ENCODE data around the gene MUC4. TPM values are rescaled to one million over a fixed set of nuclear protein-coding genes. Genes with fewer than 3 reads are reported as not detected.

Gene MUC4
- polyA plus RNA-seq, 1 donor from 2014 or later, result not detected

GRCh38 chr3:195849322-195850074, 37.8 kb upstream of the MUC4 start:
- H3K27ac ChIP-seq (ENCODE audit: low read length), result no peak overlapping the region
- H3K9ac ChIP-seq (ENCODE audit: low read length), result no peak overlapping the region
- no peaks in the 10 kb centered on the region for H3K27me3 ChIP-seq (ENCODE audit: insufficient read depth, low read depth, low read length)
- no peaks in the 10 kb centered on the region for H3K79me2 ChIP-seq (replicated peaks; ENCODE audit: insufficient read depth, low read length)
- H3F3A ChIP-seq (ENCODE audit: insufficient read depth, low read length, poor library complexity, severe bottlenecking), result no peaks in the 10 kb centered on the region
- H4K20me1 ChIP-seq (ENCODE audit: insufficient read depth), result no peaks in the 10 kb centered on the region
- H3K4me3 ChIP-seq (ENCODE audit: low read length), result no peak overlapping the region
- TF ChIP-seq EZH2 (IDR thresholded peaks at IDR 0.05; ENCODE audit: borderline replicate concordance, insufficient read depth, low read length, poor library complexity, severe bottlenecking) (no peak), TAF1 (IDR thresholded peaks at IDR 0.05; ENCODE audit: low read depth) (no peak), REST (IDR thresholded peaks at IDR 0.05; ENCODE audit: borderline replicate concordance) (no peak), RAD21 (conservative IDR thresholded peaks at IDR 0.05) (no peak), MXI1 (conservative IDR thresholded peaks at IDR 0.05; ENCODE audit: poor library complexity, severe bottlenecking) (no peak), EP300 (conservative IDR thresholded peaks at IDR 0.05; ENCODE audit: poor library complexity, severe bottlenecking) (no peak), POLR2AphosphoS5 (IDR thresholded peaks at IDR 0.05) (no peak), CTCF (IDR thresholded peaks at IDR 0.05; ENCODE audit: poor library complexity, severe bottlenecking) (no peak), SMC3 (conservative IDR thresholded peaks at IDR 0.05; ENCODE audit: poor library complexity) (no peak)
- H3K9me3 ChIP-seq (ENCODE audit: low read length), result no peaks in the 10 kb centered on the region
- no peak overlapping the region for H3K4me2 ChIP-seq (ENCODE audit: low read length)
- no peak overlapping the region for H2AFZ ChIP-seq (ENCODE audit: low read depth, low read length)
- no peaks in the 10 kb centered on the region for H3K9me2 ChIP-seq (ENCODE audit: insufficient read depth, low read length)
- H3K36me3 ChIP-seq (ENCODE audit: insufficient read depth, low read length), result no peaks in the 10 kb centered on the region

- H3F3A ChIP-seq (ENCODE audit: insufficient read depth, low read length, poor library complexity, severe bottlenecking), result no peaks in the 10 kb centered on the region
- no peaks in the 10 kb centered on the region for H3K27me3 ChIP-seq (ENCODE audit: insufficient read depth, low read depth, low read length)
- no peaks in the 10 kb centered on the region for H3K9me3 ChIP-seq (ENCODE audit: low read length)
- no peaks in the 10 kb centered on the region for H3K79me2 ChIP-seq (replicated peaks; ENCODE audit: insufficient read depth, low read length)
- H3K9ac ChIP-seq (ENCODE audit: low read length), result no peak overlapping the region
- no peak overlapping the region for H2AFZ ChIP-seq (ENCODE audit: low read depth, low read length)
- no peak for TF ChIP-seq REST (IDR thresholded peaks at IDR 0.05; ENCODE audit: borderline replicate concordance)
- TF ChIP-seq RAD21 (conservative IDR thresholded peaks at IDR 0.05), result no peak
- no peak for TF ChIP-seq CTCF (IDR thresholded peaks at IDR 0.05; ENCODE audit: poor library complexity, severe bottlenecking)
- TF ChIP-seq EP300 (conservative IDR thresholded peaks at IDR 0.05; ENCODE audit: poor library complexity, severe bottlenecking), result no peak
- no peak for TF ChIP-seq MXI1 (conservative IDR thresholded peaks at IDR 0.05; ENCODE audit: poor library complexity, severe bottlenecking)
- no peak for TF ChIP-seq SMC3 (conservative IDR thresholded peaks at IDR 0.05; ENCODE audit: poor library complexity)
- no peak for TF ChIP-seq POLR2AphosphoS5 (IDR thresholded peaks at IDR 0.05)
- no peak for TF ChIP-seq EZH2 (IDR thresholded peaks at IDR 0.05; ENCODE audit: borderline replicate concordance, insufficient read depth, low read length, poor library complexity, severe bottlenecking)
- no peak for TF ChIP-seq TAF1 (IDR thresholded peaks at IDR 0.05; ENCODE audit: low read depth)
- H3K9me2 ChIP-seq (ENCODE audit: insufficient read depth, low read length), result no peaks in the 10 kb centered on the region
- H3K27ac ChIP-seq (ENCODE audit: low read length), result no peak overlapping the region
- no peaks in the 10 kb centered on the region for H3K36me3 ChIP-seq (ENCODE audit: insufficient read depth, low read length)
- H3K4me3 ChIP-seq (ENCODE audit: low read length), result no peak overlapping the region
- H4K20me1 ChIP-seq (ENCODE audit: insufficient read depth), result no peaks in the 10 kb centered on the region
- no peak overlapping the region for H3K4me2 ChIP-seq (ENCODE audit: low read length)
Measured at GRCh38 chr3:195847055-195847950, 35.6 kb upstream of the MUC4 start.
